ENCODE data around the gene NACC2. TPM values are rescaled to one million over a fixed set of nuclear protein-coding genes. Genes with fewer than 3 reads are reported as not detected.
A peak's percentile ranks its signal among the peaks of the same experiment; 100 is the strongest.

The NACC2 gene
- total RNA-seq, 2 donors from 2014 or later, result 28.6 to 38.5 TPM

- intact Hi-C loops (cut with DNase I), result no loop called here
- ATAC-seq (no peak), DNase-seq (no peak)
Observed at GRCh38 chr9:136022731-136023409, 72.2 kb downstream of the NACC2 start.

- no peak for DNase-seq
- ATAC-seq, result no peak
- intact Hi-C loops (cut with DNase I), result no loop called here
Observed at GRCh38 chr9:136021872-136022681, 73.0 kb downstream of the NACC2 start.

- DNase-seq (no peak), ATAC-seq (no peak)
- intact Hi-C loops (cut with DNase I), result no loop called here
Observed at GRCh38 chr9:136021171-136021871, 73.8 kb downstream of the NACC2 start.

GRCh38 chr9:136020671-136021070 lies 74.4 kb downstream of the NACC2 start:
- ATAC-seq, result no peak
- intact Hi-C loops (cut with DNase I), result no loop called here
- no peak for DNase-seq

- intact Hi-C loops (cut with DNase I), result no loop called here
- no peak for DNase-seq
- ATAC-seq, result no peak
Observed at GRCh38 chr9:136020206-136020605, 74.9 kb downstream of the NACC2 start.

GRCh38 chr9:136019681-136020060 lies 75.4 kb downstream of the NACC2 start:
- intact Hi-C loops (cut with DNase I), result no loop called here
- DNase-seq (no peak), ATAC-seq (no peak)

GRCh38 chr9:136019041-136019680 lies 75.9 kb downstream of the NACC2 start:
- ATAC-seq, result no peak
- intact Hi-C loops (cut with DNase I), result no loop called here
- no peak for DNase-seq

- no peak for ATAC-seq
- no peak for DNase-seq
- intact Hi-C loops (cut with DNase I), result no loop called here
Observed at GRCh38 chr9:136018257-136019031, 76.6 kb downstream of the NACC2 start.

GRCh38 chr9:136017289-136018190 lies 77.5 kb downstream of the NACC2 start:
- intact Hi-C loops (cut with DNase I), result no loop called here
- DNase-seq, result no peak
- ATAC-seq, result no peak

GRCh38 chr9:136016572-136017288 lies 78.4 kb downstream of the NACC2 start:
- no peak for DNase-seq
- ATAC-seq, result no peak
- intact Hi-C loops (cut with DNase I), result no loop called here

- ATAC-seq, result no peak
- intact Hi-C loops (cut with DNase I), result no loop called here
- DNase-seq, result no peak
Observed at GRCh38 chr9:136015656-136016571, 79.2 kb downstream of the NACC2 start.

GRCh38 chr9:136014924-136015633 lies 80.0 kb downstream of the NACC2 start:
- ATAC-seq, result no peak
- no peak for DNase-seq

GRCh38 chr9:136014147-136014923 lies 80.8 kb downstream of the NACC2 start:
- ATAC-seq (no peak), DNase-seq (no peak)
- intact Hi-C loops (cut with DNase I), result no loop called here

More at GRCh38 chr9:136014924-136015633, 80.0 kb downstream of the NACC2 start:
- intact Hi-C loops (cut with DNase I), result no loop called here

- DNase-seq (peak; percentile 16), ATAC-seq (no peak)
- intact Hi-C loops (cut with DNase I), result no loop called here
Observed at GRCh38 chr9:136013524-136014034, 81.5 kb downstream of the NACC2 start.

- ATAC-seq (no peak), DNase-seq (peak; percentile 22)
- intact Hi-C loops (cut with DNase I), result no loop called here
Observed at GRCh38 chr9:136013116-136013515, 82.0 kb downstream of the NACC2 start.

Data from left cardiac atrium (tissue), 4 donors.